H9 (cell line): ENCODE data around the gene C1QTNF6. TPM values are rescaled to one million over a fixed set of nuclear protein-coding genes. Genes with fewer than 3 reads are reported as not detected.

Source experiments
- DNase-seq: peaks from one replicate; pipeline ENCODE4 v3.0.0-alpha.2; 2017
- H2AFZ ChIP-seq: one replicate; pipeline ENCODE4 v1.6.1; 2013; ENCODE audit warnings: mild to moderate bottlenecking, low read length, control low read depth, moderate library complexity
- H2AK5ac ChIP-seq: 2 replicates; pipeline ENCODE4 v1.6.1; 2013; ENCODE audit warnings: low read length, control low read depth, mixed read lengths; ENCODE audit not compliant: insufficient read length
- H2BK120ac ChIP-seq: one replicate; pipeline ENCODE4 v1.6.1; 2013; ENCODE audit warnings: low read depth, mild to moderate bottlenecking, low read length, control low read depth, inconsistent platforms; ENCODE audit not compliant: poor library complexity, severe bottlenecking
- H2BK12ac ChIP-seq: 2 replicates; pipeline ENCODE4 v1.6.1; 2013; ENCODE audit warnings: low read length, control low read depth, mixed read lengths, low read depth; ENCODE audit not compliant: insufficient read length
- H2BK15ac ChIP-seq: 2 replicates; pipeline ENCODE4 v1.6.1; 2013; ENCODE audit warnings: low read depth, low read length, control low read depth
- H2BK20ac ChIP-seq: one replicate; pipeline ENCODE4 v1.6.1; 2013; ENCODE audit warnings: low read depth, mild to moderate bottlenecking, low read length, control low read depth, inconsistent platforms; ENCODE audit not compliant: poor library complexity, severe bottlenecking
- H2BK5ac ChIP-seq: 2 replicates; pipeline ENCODE4 v1.6.1; 2013; ENCODE audit warnings: low read length, control low read depth, mixed read lengths; ENCODE audit not compliant: insufficient read length
- H3K14ac ChIP-seq: 2 replicates; pipeline ENCODE4 v1.6.1; 2013; ENCODE audit warnings: low read length, control low read depth; ENCODE audit not compliant: insufficient read depth
- H3K18ac ChIP-seq: 2 replicates; pipeline ENCODE4 v1.6.1; 2013; ENCODE audit warnings: low read depth, mild to moderate bottlenecking, mixed read lengths, low read length, control low read depth; ENCODE audit not compliant: insufficient read length
- H3K23ac ChIP-seq: 2 replicates; pipeline ENCODE4 v1.6.1; 2013; ENCODE audit warnings: low read length, control low read depth, mixed read lengths, low read depth; ENCODE audit not compliant: insufficient read length
- H3K23me2 ChIP-seq: 2 replicates; pipeline ENCODE4 v1.6.1; 2013; ENCODE audit warnings: low read depth, mild to moderate bottlenecking, mixed read lengths, low read length, control low read depth; ENCODE audit not compliant: insufficient read length, poor library complexity, severe bottlenecking
- H3K27ac ChIP-seq: 2 replicates; pipeline ENCODE4 v1.5.1; 2013; ENCODE audit warnings: low read length, control low read depth, mixed read lengths, low read depth; ENCODE audit not compliant: insufficient read length
- H3K27me3 ChIP-seq: 2 replicates; pipeline ENCODE4 v1.6.1; 2013; ENCODE audit warnings: low read length, control low read depth, inconsistent platforms; ENCODE audit not compliant: insufficient read depth
- H3K4ac ChIP-seq: 2 replicates; pipeline ENCODE4 v1.6.1; 2013; ENCODE audit warnings: low read depth, mild to moderate bottlenecking, control low read depth, inconsistent platforms, low read length, moderate library complexity
- H3K4me1 ChIP-seq: 2 replicates; pipeline ENCODE4 v1.6.1; 2013; ENCODE audit warnings: low read length, control low read depth, inconsistent platforms; ENCODE audit not compliant: insufficient read depth
- H3K4me2 ChIP-seq: 2 replicates; pipeline ENCODE4 v1.6.1; 2013; ENCODE audit warnings: low read length, control low read depth, mixed read lengths; ENCODE audit not compliant: insufficient read length, insufficient read depth
- H3K56ac ChIP-seq: 2 replicates; pipeline ENCODE4 v1.6.1; 2013; ENCODE audit warnings: low read depth, mild to moderate bottlenecking, mixed read lengths, low read length, control low read depth; ENCODE audit not compliant: insufficient read length
- H3K79me1 ChIP-seq: 2 replicates; pipeline ENCODE4 v1.6.1; 2013; ENCODE audit warnings: low read depth, mild to moderate bottlenecking, moderate library complexity, low read length, control low read depth, inconsistent platforms; ENCODE audit not compliant: insufficient read depth, poor library complexity, severe bottlenecking
- H3K79me2 ChIP-seq: 2 replicates; pipeline ENCODE4 v1.6.1; 2013; ENCODE audit warnings: low read length, control low read depth, inconsistent platforms; ENCODE audit not compliant: insufficient read depth
- H3K9ac ChIP-seq: 2 replicates; pipeline ENCODE4 v1.6.1; 2013; ENCODE audit warnings: low read length, control low read depth, mixed read lengths; ENCODE audit not compliant: insufficient read length; ENCODE audit errors: extremely low read depth
- H3K9me3 ChIP-seq: one replicate; pipeline ENCODE4 v1.6.1; 2013; ENCODE audit warnings: low read depth, low read length, inconsistent platforms; ENCODE audit not compliant: control insufficient read depth
- H3T11ph ChIP-seq: one replicate; pipeline ENCODE4 v1.6.1; 2013; ENCODE audit warnings: mild to moderate bottlenecking, low read length, control low read depth, inconsistent platforms
- H4K20me1 ChIP-seq: one replicate; pipeline ENCODE4 v1.6.1; 2013; ENCODE audit not compliant: control insufficient read depth, insufficient read length, insufficient read depth
- H4K5ac ChIP-seq: 2 replicates; pipeline ENCODE4 v1.6.1; 2013; ENCODE audit warnings: low read depth, mild to moderate bottlenecking, mixed read lengths, low read length, control low read depth; ENCODE audit not compliant: insufficient read length
- H4K8ac ChIP-seq: replicated peaks from 2 replicates; pipeline ENCODE4 v1.6.1; 2013; ENCODE audit warnings: low read length, control low read depth, mixed read lengths, low read depth; ENCODE audit not compliant: insufficient read length
- H4K91ac ChIP-seq: 2 replicates; pipeline ENCODE4 v1.6.1; 2013; ENCODE audit warnings: low read depth, mild to moderate bottlenecking, moderate library complexity, mixed read lengths, low read length, control low read depth; ENCODE audit not compliant: insufficient read length
- H3K27ac Mint-ChIP-seq, 3 experiments: 2 replicates in 2 of 3; 3 replicates in 1 of 3; pipeline ENCODE4 v1.8.0; 2020 to 2021; ENCODE audit warnings: mixed read lengths in 3 of 3, mild to moderate bottlenecking in 1 of 3, moderate library complexity in 1 of 3
- H3K27me3 Mint-ChIP-seq: 2 replicates; pipeline ENCODE4 v1.8.0; 2021; ENCODE audit warnings: low read depth, mild to moderate bottlenecking, moderate library complexity, mixed read lengths
- H3K36me3 Mint-ChIP-seq, 3 experiments: 2 replicates in 2 of 3; 3 replicates in 1 of 3; pipeline ENCODE4 v1.8.0; 2020 to 2021; ENCODE audit warnings: low read depth in 3 of 3, mixed read lengths in 3 of 3; ENCODE audit not compliant: insufficient read depth in 1 of 3
- H3K4me1 Mint-ChIP-seq, 2 experiments: 2 replicates each; pipeline ENCODE4 v1.8.0; 2020; ENCODE audit warnings: mixed read lengths in 2 of 2
- H3K4me3 Mint-ChIP-seq, 2 experiments: 2 replicates in 1 of 2; 3 replicates in 1 of 2; pipeline ENCODE4 v1.8.0; 2020 to 2021; ENCODE audit warnings: mild to moderate bottlenecking in 2 of 2, mixed read lengths in 2 of 2, moderate library complexity in 1 of 2
- H3K9me3 Mint-ChIP-seq, 2 experiments: 2 replicates in 1 of 2; 3 replicates in 1 of 2; pipeline ENCODE4 v1.8.0; 2020; ENCODE audit warnings: mild to moderate bottlenecking in 2 of 2, mixed read lengths in 2 of 2, moderate library complexity in 1 of 2
- CTCF ChIP-seq: fragments of 200-600 bp; sonication (generic); conservative IDR thresholded peaks from 3 replicates; pipeline ENCODE4 v1.8.0; 2021; ENCODE audit warnings: antibody characterized with exemption, mild to moderate bottlenecking
- WGBS: extraction: QIAGEN DNeasy Blood & Tissue Kit; methylation state at CpG from one replicate; pipeline ENCODE4 v1.1.7; 2013; ENCODE audit warnings: missing lambda C conversion rate, low lambda C conversion rate, mixed read lengths; ENCODE audit not compliant: insufficient read length; ENCODE audit errors: extremely low coverage; 5-methylcytosine and 5-hydroxymethylcytosine counted together
- total RNA-seq: library from RNA; stranded (reverse); gene quantifications from 2 replicates; pipeline ENCODE4 v1.2.1, GENCODE V29; 2021

Gene C1QTNF6
- total RNA-seq, 1 experiment from 2014 or later: 5.0 TPM

DNA sequence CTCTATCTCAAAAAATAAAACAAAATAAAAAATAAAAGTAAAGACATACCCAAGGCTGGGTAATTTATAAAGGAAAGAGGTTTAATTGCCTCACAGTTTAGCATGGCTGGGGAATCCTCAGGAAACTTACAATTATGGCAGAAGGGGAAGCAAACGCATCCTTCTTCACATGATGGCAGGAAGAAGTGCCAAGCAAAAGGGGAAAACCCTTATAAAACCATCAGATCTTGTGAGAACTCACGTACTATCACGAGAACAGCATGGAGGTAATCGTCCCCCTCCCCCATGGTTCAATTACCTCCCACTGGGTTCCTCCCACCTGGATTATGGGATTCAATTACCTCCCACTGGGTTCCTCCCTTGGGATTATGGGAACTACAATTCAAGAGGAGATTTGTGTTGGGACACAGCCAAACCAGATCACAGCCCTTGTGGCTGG lies 32.5 kb upstream of the C1QTNF6 start:
- H3K9ac ChIP-seq: no peak overlapping the region
- DNase-seq: no peak
- no CpG with 5 or more reads among the region's 4 CpGs for WGBS
- peaks cover 15 to 25% of the 10 kb centered on the region in 2 experiments for H3K4me1 Mint-ChIP-seq
- no peak for TF ChIP-seq CTCF
- H3K18ac ChIP-seq: no peak overlapping the region
- H3T11ph ChIP-seq: no peak overlapping the region
- no peaks in the 10 kb centered on the region; a peak in 1 of 7 replicates for H3K36me3 Mint-ChIP-seq
- H3K9me3 Mint-ChIP-seq: no peaks in the 10 kb centered on the region
- no peaks in the 10 kb centered on the region for H3K27me3 ChIP-seq
- no peak overlapping the region for H3K4me2 ChIP-seq
- H2AK5ac ChIP-seq: no peak overlapping the region
- no peak overlapping the region for H4K5ac ChIP-seq
- H3K14ac ChIP-seq: no peak overlapping the region
- H4K91ac ChIP-seq: no peak overlapping the region
- H3K9me3 ChIP-seq: no peaks in the 10 kb centered on the region
- no peak overlapping the region for H3K4me3 Mint-ChIP-seq
- H3K4me1 ChIP-seq: no peaks in the 10 kb centered on the region
- no peak overlapping the region for H2AFZ ChIP-seq
- no peak overlapping the region for H3K27ac ChIP-seq
- H3K23me2 ChIP-seq: no peaks in the 10 kb centered on the region
- H3K79me1 ChIP-seq: no peaks in the 10 kb centered on the region
- H2BK5ac ChIP-seq: no peak overlapping the region
- no peak overlapping the region for H2BK120ac ChIP-seq
- H4K20me1 ChIP-seq: no peaks in the 10 kb centered on the region
- no peaks in the 10 kb centered on the region for H3K79me2 ChIP-seq
- no peak overlapping the region for H3K4ac ChIP-seq
- no peak overlapping the region for H2BK20ac ChIP-seq
- H3K56ac ChIP-seq: no peak overlapping the region
- H3K27ac Mint-ChIP-seq: peak overlapping the region in 1 of 3 experiments; percentile 20; a peak in 2 of 7 replicates
- no peak overlapping the region for H4K8ac ChIP-seq
- peaks cover 48% of the 10 kb centered on the region for H3K27me3 Mint-ChIP-seq
- H2BK15ac ChIP-seq: no peak overlapping the region
- no peak overlapping the region for H2BK12ac ChIP-seq
- no peak overlapping the region for H3K23ac ChIP-seq
